ENCODE results near the gene FSD1L. TPM values are rescaled to one million over a fixed set of nuclear protein-coding genes. Genes with fewer than 3 reads are reported as not detected.

The FSD1L gene
- polyA plus RNA-seq, 3 donors, result 0.96 to 3.2 (median 1.5) TPM

DNA sequence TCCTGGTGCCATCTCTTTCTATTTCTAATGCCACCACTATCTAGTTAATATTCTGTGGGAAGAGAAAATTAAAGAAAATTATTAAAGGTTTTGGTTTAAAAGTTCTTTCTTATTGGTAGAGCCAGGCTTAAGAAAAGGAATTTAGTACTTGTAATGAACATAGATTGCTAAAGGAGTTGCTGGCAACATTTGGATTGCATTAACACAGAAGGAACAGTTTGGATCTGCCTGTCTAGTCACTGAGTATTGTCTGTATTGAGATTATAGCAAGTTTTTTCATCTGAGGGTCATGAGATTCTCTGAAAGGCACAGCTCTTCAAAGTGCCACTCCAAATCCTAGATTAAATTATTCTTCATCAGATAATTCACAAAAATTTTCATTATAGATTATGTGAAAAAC, 32.0 kb downstream of the FSD1L start:
- H3K9ac ChIP-seq (ENCODE audit: insufficient read depth, low read length, poor library complexity, severe bottlenecking), result no peak overlapping the region
- no peaks in the 10 kb centered on the region for H3K9me3 Mint-ChIP-seq
- no peaks in the 10 kb centered on the region for H3K79me2 ChIP-seq (ENCODE audit: insufficient read depth, low read length)
- H3K27me3 Mint-ChIP-seq (ENCODE audit: low read depth in 3 of 3), result no peaks in the 10 kb centered on the region
- no peak overlapping the region for H3K4me2 ChIP-seq (replicated peaks; ENCODE audit: extremely low read depth, low read length, poor library complexity, severe bottlenecking)
- H4K20me1 ChIP-seq (ENCODE audit: insufficient read depth, low read length), result no peaks in the 10 kb centered on the region
- intact Hi-C loops (cut with micrococcal nuclease), result no loop called here
- no peak overlapping the region for H2AFZ ChIP-seq (ENCODE audit: insufficient read depth, low read depth, low read length, poor library complexity, severe bottlenecking)
- H3K36me3 Mint-ChIP-seq, result peaks cover 0 to 4% of the 10 kb centered on the region in 2 donors
- TF ChIP-seq CTCF (IDR thresholded peaks at IDR 0.05), result no peak
- H3K27ac Mint-ChIP-seq, result no peak overlapping the region
- no peak overlapping the region for H3K27ac ChIP-seq (ENCODE audit: low read depth in 1 of 2, low read length in 2 of 2)
- peaks cover 24% of the 10 kb centered on the region for H3K4me1 Mint-ChIP-seq
- no peaks in the 10 kb centered on the region for H3K9me3 ChIP-seq (replicated peaks in 1 of 2; ENCODE audit: control insufficient read depth in 1 of 2, insufficient read depth in 1 of 2, low read length in 2 of 2)
- H3K27me3 ChIP-seq (ENCODE audit: control insufficient read depth in 2 of 2, insufficient read depth in 2 of 2, low read length in 2 of 2), result no peaks in the 10 kb centered on the region
- DNase-seq, result no peak
- no peak overlapping the region for H3K4me3 ChIP-seq (replicated peaks in 1 of 3; ENCODE audit: low read depth in 2 of 3, low read length in 3 of 3)
- peaks cover 0 to 3% of the 10 kb centered on the region in 2 donors for H3K4me1 ChIP-seq (ENCODE audit: control insufficient read depth in 1 of 2, insufficient read depth in 2 of 2, low read length in 2 of 2)
- H3K4me3 Mint-ChIP-seq, result no peak overlapping the region
- H3K36me3 ChIP-seq (replicated peaks in 1 of 2; ENCODE audit: control insufficient read depth in 1 of 2, insufficient read depth in 2 of 2, low read length in 2 of 2), result no peaks in the 10 kb centered on the region

- Mint-ChIP-seq H3K27me3 (ENCODE audit: low read depth in 3 of 3) (no peaks in the 10 kb centered on the region), H3K9me3 (no peaks in the 10 kb centered on the region), H3K36me3 (peaks cover 3 to 12% of the 10 kb centered on the region in 2 donors), H3K4me1 (peaks cover 15% of the 10 kb centered on the region), H3K4me3 (no peak overlapping the region), H3K27ac (no peak overlapping the region)
- Histone ChIP-seq H3K4me3 (replicated peaks in 1 of 3; ENCODE audit: low read depth in 2 of 3, low read length in 3 of 3) (no peak overlapping the region), H3K4me2 (replicated peaks; ENCODE audit: extremely low read depth, low read length, poor library complexity, severe bottlenecking) (no peak overlapping the region), H3K36me3 (replicated peaks in 1 of 2; ENCODE audit: control insufficient read depth in 1 of 2, insufficient read depth in 2 of 2, low read length in 2 of 2) (no peaks in the 10 kb centered on the region), H3K27ac (ENCODE audit: low read depth in 1 of 2, low read length in 2 of 2) (no peak overlapping the region), H3K9me3 (replicated peaks in 1 of 2; ENCODE audit: control insufficient read depth in 1 of 2, insufficient read depth in 1 of 2, low read length in 2 of 2) (no peaks in the 10 kb centered on the region), H2AFZ (ENCODE audit: insufficient read depth, low read depth, low read length, poor library complexity, severe bottlenecking) (no peak overlapping the region), H4K20me1 (ENCODE audit: insufficient read depth, low read length) (no peaks in the 10 kb centered on the region), H3K9ac (ENCODE audit: insufficient read depth, low read length, poor library complexity, severe bottlenecking) (no peak overlapping the region), H3K79me2 (ENCODE audit: insufficient read depth, low read length) (no peaks in the 10 kb centered on the region), H3K4me1 (ENCODE audit: control insufficient read depth in 1 of 2, insufficient read depth in 2 of 2, low read length in 2 of 2) (peaks cover 0 to 3% of the 10 kb centered on the region in 2 donors), H3K27me3 (ENCODE audit: control insufficient read depth in 2 of 2, insufficient read depth in 2 of 2, low read length in 2 of 2) (no peaks in the 10 kb centered on the region)
- intact Hi-C loops (cut with micrococcal nuclease), result no loop called here
- no peak for DNase-seq
- TF ChIP-seq CTCF (IDR thresholded peaks at IDR 0.05), result no peak
Observed at GRCh38 chr9:105483618-105484017, 35.8 kb downstream of the FSD1L start.
